Thoracic aorta (tissue), 2 donors: ENCODE results near the gene NOL4. TPM values are rescaled to one million over a fixed set of nuclear protein-coding genes. Genes with fewer than 3 reads are reported as not detected.
"Not testable (repeated sequence)": the region's sequence is repeated elsewhere in the genome, so short reads cannot be mapped to it uniquely, and the experiment has no call there.

ENCODE experiments used
- ATAC-seq: fragments of 150-250 bp; one replicate; pipeline ENCODE4 v1.8.0; 2017; ENCODE audit warnings: low read depth; ENCODE audit not compliant: insufficient number of reproducible peaks, low FRiP score
- DNase-seq: peaks from one replicate; pipeline ENCODE4 v3.0.0-alpha.2; 2020; ENCODE audit warnings: low spot score
- H3K27ac ChIP-seq, 2 donors: fragments of 200-600 bp; sonication (generic); 1 replicate in 1 of 2; 2 replicates in 1 of 2; pipeline ENCODE4 v1.5.1; 2016; ENCODE audit warnings: mild to moderate bottlenecking in 2 of 2, moderate library complexity in 2 of 2
- H3K27me3 ChIP-seq: fragments of 200-600 bp; sonication (generic); replicated peaks from 2 replicates; pipeline ENCODE4 v1.6.0; 2016; ENCODE audit warnings: mild to moderate bottlenecking; ENCODE audit not compliant: insufficient read depth
- H3K36me3 ChIP-seq: fragments of 200-600 bp; sonication (generic); one replicate; pipeline ENCODE4 v1.5.1; 2016
- H3K4me1 ChIP-seq, 2 donors: fragments of 200-600 bp; sonication (generic); 1 replicate in 1 of 2; 2 replicates in 1 of 2; pipeline versions ENCODE4 v1.5.1 to v1.6.0; 2016; ENCODE audit warnings: low read depth in 2 of 2, mild to moderate bottlenecking in 1 of 2; ENCODE audit not compliant: control insufficient read depth in 1 of 2
- H3K4me3 ChIP-seq: fragments of 200-600 bp; sonication (generic); 2 replicates; pipeline ENCODE4 v1.5.1; 2016; ENCODE audit warnings: mild to moderate bottlenecking
- H3K9me3 ChIP-seq: fragments of 200-600 bp; sonication (generic); 2 replicates; pipeline ENCODE4 v1.5.1; 2016
- CTCF ChIP-seq: fragments of 200-600 bp; sonication (generic); IDR thresholded peaks from one replicate; pipeline ENCODE4 v1.5.1; 2019; ENCODE audit warnings: antibody characterized with exemption
- total RNA-seq, 2 donors: library from RNA; depleted of rRNA; stranded (reverse); fragments of >200 nt; gene quantifications; one replicate each; pipeline versions ENCODE4 v1.1.0 to v1.2.3, GENCODE V29; 2016

The NOL4 gene
- total RNA-seq, 2 donors from 2014 or later: not detected

- ATAC-seq (no peak), DNase-seq (no peak)
- Histone ChIP-seq H3K27me3 (no peaks in the 10 kb centered on the region), H3K36me3 (no peaks in the 10 kb centered on the region), H3K27ac (no peak overlapping the region), H3K4me3 (no peak overlapping the region), H3K9me3 (no peaks in the 10 kb centered on the region), H3K4me1 (no peaks in the 10 kb centered on the region)
- no peak for TF ChIP-seq CTCF
These were observed 24.0 kb upstream of the NOL4 start for GRCh38 chr18:34248727-34249126.

- no peaks in the 10 kb centered on the region for H3K36me3 ChIP-seq
- H3K27ac ChIP-seq: no peak overlapping the region
- no peaks in the 10 kb centered on the region for H3K27me3 ChIP-seq
- ATAC-seq (no peak), DNase-seq (no peak)
- H3K4me3 ChIP-seq: no peak overlapping the region
- no peaks in the 10 kb centered on the region for H3K4me1 ChIP-seq
- TF ChIP-seq CTCF: no peak
- H3K9me3 ChIP-seq: no peaks in the 10 kb centered on the region
These were observed 18.0 kb upstream of the NOL4 start for GRCh38 chr18:34242739-34243138.

GRCh38 chr18:34233781-34234388 lies 9.2 kb upstream of the NOL4 start:
- not testable (repeated sequence) for H3K36me3 ChIP-seq, H3K27me3 ChIP-seq, H3K27ac ChIP-seq, H3K9me3 ChIP-seq, H3K4me3 ChIP-seq, DNase-seq, H3K4me1 ChIP-seq, ATAC-seq

- no peaks in the 10 kb centered on the region for H3K27me3 ChIP-seq
These were observed 473 bp upstream of the NOL4 start for GRCh38 chr18:34225218-34225553.

GRCh38 chr18:34223893-34224422 lies 755 bp downstream of the NOL4 start:
- no peak for ATAC-seq
- H3K27me3 ChIP-seq: no peaks in the 10 kb centered on the region
- H3K36me3 ChIP-seq: no peaks in the 10 kb centered on the region
- H3K4me1 ChIP-seq: peaks cover 0 to 24% of the 10 kb centered on the region in 2 donors
- H3K27ac ChIP-seq: no peak overlapping the region
- H3K9me3 ChIP-seq: no peaks in the 10 kb centered on the region
- no peak for DNase-seq
- TF ChIP-seq CTCF: no peak
- peak overlapping the region; percentile 77 for H3K4me3 ChIP-seq

More at GRCh38 chr18:34225218-34225553, 473 bp upstream of the NOL4 start:
- no peaks in the 10 kb centered on the region for H3K9me3 ChIP-seq
- no peak for DNase-seq
- no peak for ATAC-seq
- peaks cover 0 to 24% of the 10 kb centered on the region in 2 donors for H3K4me1 ChIP-seq
- H3K36me3 ChIP-seq: no peaks in the 10 kb centered on the region
- H3K27ac ChIP-seq: no peak overlapping the region
- TF ChIP-seq CTCF: no peak
- peak overlapping the region; percentile 77 for H3K4me3 ChIP-seq
